HL-60/S4 treated with phorbol 12-myristate 13-acetate at 8.2 ng/mL for 4 days and 3 days (cell line): Measurements from ENCODE around the gene RPS6KB1.
"Not testable (repeated sequence)": the region's sequence is repeated elsewhere in the genome, so short reads cannot be mapped to it uniquely, and the experiment has no call there.

ENCODE experiments used
- in situ Hi-C: fragments of 300-500 bp; cut with MboI; formaldehyde crosslinking; loops from 2 replicates; pipeline ENCODE4 v1.15.0; 2022; ENCODE audit warnings: low sequenced_read_pairs

RPS6KB1 gene

GRCh38 chr17:59892924-59893675 lies at the start of gene RPS6KB1, which contains the start of gene TUBD1:
Gene RPS6KB1 (plus strand): TSS chr17:59893121. CDS start chr17:59893185, 64 bp downstream.
Gene TUBD1 (minus strand): TSS chr17:59892943. CDS start chr17:59891002, 1,941 bp downstream.
- in situ Hi-C loops: no loop called here

DNA sequence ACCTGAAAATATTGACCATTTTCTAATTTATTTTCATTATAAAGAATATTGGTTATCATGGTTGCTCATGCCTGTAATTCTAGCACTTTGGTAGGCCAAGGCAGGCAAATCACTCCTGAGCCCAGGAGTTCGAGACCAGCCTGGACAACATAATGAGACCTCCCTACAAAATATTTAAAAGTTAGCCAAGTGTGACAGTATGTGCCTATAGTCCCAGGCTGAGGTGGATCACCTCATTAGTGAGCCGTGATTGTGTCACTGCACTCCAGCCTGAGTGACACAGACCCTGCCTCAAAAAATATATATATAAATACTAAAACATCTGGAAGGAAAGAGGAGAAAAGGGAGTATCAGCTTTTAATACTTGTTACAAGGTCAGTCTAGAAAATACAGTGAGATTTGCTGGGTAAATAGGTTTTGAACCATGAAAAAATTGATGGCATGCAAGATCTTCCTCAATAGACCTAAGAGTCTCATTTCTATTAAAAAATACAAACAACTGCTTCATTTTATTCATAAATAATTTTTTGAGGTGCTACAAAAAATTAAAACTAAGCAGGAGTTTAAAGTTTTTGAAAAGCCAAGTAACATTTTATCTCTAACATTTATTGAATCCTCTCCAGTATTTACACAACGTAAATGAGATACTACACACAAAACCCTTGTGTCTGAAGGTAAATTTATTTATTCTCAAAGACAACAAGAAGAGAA lies 47.9 kb upstream of the RPS6KB1 start:
- in situ Hi-C loops: no loop called here

DNA sequence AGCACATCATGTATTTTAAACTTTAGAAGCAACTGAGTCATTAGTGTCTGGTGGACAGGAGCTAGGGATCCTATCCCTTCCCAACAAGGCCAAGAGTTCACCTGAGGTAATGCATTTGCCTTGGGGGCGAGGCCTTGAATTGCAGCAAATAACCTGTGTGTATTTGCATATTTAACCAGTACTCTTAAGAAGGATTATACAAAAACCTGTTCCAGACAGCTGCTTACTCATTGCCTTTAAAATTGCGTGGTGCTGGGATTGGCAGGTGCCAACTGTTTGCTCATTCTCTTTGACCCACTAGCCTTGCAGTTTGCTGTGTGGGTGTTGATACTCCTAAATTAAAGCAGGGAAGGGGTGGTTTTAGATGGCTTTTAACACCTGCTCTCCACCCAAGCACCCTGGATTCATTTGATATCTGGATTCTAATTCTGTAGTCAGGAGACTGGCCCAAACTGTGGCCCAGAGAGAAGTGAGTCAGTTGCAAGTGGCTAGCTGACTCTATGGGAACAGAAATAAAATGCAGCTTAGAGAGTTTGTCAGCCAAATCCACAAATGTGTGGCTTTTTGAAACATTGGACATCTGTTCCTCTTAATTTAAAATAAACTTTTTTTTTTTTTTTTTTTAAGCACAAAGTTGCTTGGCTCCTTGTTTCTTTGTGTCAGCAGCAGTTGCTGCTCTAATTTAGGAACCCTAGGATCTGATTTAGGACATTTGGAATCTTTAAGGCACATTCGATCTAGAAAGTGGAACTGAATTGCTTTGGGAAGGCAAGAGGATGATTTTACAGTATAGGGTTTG lies 47.1 kb upstream of the RPS6KB1 start:
- in situ Hi-C loops: no loop called here

- in situ Hi-C loops: no loop called here
Measured at GRCh38 chr17:59846394-59847165, 46.3 kb upstream of the RPS6KB1 start.

DNA sequence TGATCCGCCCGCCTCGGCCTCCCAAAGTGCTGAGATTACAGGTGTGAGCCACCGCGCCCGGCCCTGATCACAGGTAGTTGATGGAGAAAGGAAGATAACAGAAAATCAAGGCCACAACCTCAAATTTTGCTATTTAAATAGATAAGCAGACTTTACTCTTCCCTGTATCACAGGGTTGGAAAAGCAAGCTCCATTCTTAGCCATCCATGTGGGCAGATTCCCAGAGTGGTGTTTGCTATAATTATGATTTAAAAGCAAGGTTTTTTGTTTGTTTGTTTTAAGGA lies 44.6 kb upstream of the RPS6KB1 start:
- in situ Hi-C loops: no loop called here

DNA sequence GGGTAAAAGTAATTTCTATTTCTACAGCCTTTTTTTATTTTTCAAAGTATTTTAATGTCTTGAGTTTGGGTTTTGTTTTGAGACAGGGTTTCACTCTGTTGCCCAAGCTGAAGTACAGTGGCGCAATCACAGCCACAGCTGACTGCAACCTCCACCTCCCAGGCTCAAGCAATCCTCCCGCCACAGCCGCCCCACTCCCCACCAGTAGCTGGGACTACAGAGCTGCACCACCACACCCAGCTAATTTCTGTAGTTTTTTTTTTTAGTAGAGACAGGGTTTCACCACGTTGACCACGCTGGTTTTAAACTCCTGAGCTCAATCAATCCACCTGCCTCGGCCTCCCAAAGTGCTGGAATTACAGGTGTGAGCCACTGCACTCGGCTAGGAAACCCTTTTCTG lies 44.1 kb upstream of the RPS6KB1 start:
- in situ Hi-C loops: no loop called here

DNA sequence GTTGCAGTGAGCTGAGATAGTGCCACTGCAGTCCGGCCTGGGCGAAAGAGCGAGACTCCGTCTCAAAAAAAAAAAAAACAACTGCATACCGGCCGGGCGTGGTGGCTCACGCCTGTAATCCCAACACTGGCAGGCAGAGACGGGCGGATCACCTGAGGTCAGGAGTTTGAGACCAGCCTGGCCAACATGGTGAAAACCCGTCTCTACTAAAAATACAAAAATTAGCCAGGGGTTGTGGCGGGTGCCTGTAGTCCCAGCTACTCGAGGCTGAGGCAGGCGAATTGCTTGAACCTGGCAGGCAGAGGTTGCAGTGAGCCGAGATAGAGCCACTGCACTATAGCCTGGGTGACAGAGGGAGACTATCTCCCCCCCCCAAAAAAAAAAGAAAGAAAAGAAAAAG lies 42.6 kb upstream of the RPS6KB1 start:
- in situ Hi-C loops: not testable (repeated sequence)

- in situ Hi-C loops: no loop called here
Measured at GRCh38 chr17:59851439-59852375, 41.2 kb upstream of the RPS6KB1 start.

DNA sequence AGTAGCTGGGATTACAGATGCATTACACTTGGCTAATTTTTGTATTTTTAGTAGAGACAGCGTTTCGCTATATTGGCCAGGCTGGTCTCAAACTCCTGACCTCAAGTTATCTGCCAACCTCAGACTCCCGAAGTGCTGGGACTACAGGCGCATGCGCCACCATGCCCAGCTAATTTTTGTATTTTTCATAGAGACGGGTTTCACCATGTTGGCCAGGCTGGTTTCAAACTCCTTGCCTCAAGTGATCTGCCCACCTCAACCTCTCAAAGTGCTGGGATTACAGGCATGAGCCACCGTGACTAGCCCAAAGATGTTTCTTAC lies 40.1 kb upstream of the RPS6KB1 start:
- in situ Hi-C loops: not testable (repeated sequence)

GRCh38 chr17:59853168-59853918 lies 39.6 kb upstream of the RPS6KB1 start:
- in situ Hi-C loops: no loop called here

DNA sequence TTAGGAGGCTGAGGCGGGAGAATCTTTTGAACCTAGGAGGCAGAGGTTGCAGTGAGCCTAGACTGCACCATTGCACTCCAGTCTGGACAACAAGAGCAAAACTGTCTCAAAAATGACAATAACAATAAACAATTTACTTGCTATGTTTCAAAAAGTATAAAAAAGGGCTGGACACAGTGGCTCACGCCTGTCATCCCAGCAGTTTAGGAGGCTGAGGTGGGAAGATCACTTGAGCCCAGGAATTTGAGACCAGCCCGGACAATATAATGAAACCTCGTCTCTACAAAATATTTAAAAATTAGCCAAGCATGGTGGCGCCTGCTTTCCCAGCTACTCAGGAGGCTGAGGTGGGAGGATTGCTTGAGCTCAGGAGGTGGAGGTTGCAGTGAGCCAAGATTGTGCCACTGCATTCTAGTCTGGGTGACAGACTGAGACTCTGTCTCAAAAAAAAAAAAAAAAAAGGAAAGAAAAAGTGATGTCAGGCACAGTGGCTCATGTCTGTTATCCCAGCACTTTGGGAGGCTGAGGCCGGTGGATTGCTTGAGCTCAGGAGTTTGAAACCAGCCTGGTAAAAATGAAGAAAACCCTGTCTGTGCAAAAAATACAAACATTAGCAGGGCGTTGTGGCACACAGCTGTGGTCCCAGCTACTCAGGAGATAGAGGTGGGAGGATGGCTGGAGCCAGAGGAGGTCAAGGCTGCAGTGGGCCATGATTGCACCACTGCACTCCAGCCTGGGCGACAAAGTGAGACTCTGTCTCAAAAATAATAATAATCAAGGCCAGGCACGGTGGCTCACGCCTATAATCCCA lies 38.8 kb upstream of the RPS6KB1 start:
- in situ Hi-C loops: not testable (repeated sequence)

- in situ Hi-C loops: no loop called here
Measured at GRCh38 chr17:59856859-59857794, 35.8 kb upstream of the RPS6KB1 start.

- in situ Hi-C loops: no loop called here
Measured at GRCh38 chr17:59858167-59858816, 34.6 kb upstream of the RPS6KB1 start.

DNA sequence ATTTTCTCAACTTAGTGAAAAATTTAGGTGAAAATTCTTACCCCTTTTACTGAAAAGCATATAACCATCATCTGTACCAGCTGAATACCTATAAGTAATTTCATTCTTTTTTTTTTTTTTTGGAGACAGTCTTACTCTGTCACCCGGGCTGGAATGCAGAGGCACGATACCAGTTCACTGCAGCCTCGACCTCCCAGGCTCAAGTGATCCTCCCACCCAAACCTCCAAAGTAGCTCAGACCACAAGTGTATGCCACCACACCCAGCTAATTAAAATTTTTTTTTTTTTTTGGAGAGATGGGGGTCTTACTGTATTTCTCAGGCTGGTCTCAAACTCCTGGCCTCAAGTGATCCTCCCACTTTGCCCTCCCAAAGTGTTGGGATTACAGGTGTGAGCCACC lies 34.0 kb upstream of the RPS6KB1 start:
- in situ Hi-C loops: no loop called here

DNA sequence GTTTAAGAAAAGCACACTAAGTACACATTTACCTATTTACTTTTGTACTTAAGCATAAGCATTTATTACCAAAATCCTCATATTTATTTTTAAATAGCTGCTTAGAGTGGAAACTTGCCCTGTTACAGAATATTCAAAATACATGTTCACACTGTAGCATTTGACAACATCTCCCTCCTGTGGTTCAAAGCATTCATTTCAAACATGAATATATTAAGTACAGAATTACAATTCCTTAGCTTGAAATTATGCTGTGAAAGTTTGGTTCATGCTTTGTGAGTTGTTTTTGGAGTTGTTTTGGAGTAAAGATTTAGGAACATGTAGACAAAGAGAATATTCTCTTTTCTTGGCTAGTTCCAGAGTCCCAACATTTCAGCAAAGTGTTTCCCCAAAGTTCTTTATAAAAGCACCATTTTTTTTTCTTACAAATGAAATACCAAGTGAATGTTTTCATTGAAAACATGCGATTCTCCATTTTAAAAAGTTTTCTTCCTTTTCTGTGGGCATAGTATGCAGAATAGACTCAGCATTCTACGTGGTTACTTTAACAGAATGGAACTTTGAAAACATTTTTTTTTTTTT lies 33.4 kb upstream of the RPS6KB1 start:
- in situ Hi-C loops: no loop called here

DNA sequence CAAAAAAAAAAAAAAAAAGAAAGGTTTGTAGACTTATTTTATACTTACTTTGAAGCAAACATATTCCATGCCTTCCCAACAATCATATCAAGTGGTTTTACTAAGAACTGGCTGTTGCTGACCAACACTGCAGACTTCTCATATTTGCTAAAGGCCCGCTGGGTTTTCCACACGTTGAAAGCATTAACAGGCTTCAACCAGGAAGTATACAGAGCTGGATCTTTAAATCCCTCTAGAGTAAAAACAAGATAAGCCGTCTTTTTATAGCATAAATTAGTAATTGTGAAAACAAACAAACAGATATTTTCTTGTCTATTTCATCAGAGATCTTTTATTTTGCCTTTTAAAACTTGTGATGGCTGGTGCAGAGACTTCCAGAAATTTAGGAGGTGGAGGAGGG lies 29.3 kb upstream of the RPS6KB1 start:
- in situ Hi-C loops: no loop called here

DNA sequence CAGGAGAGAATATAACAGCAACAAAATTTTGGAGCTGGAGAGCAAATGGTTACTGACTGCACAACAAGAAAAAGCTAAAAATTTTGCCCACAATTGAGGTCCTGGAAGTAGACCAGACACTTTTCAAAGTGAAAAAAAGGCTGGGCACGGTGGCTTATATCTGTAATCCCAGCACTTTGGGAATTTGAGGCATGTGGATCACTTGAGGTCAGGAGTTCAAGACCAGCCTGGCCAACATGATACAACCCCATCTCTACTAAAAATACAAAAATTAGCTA lies 23.0 kb upstream of the RPS6KB1 start:
- in situ Hi-C loops: no loop called here
